SK-N-MC (cell line): ENCODE measurements around the gene PRDM10.

Experiments used
- DNase-seq: peaks from one replicate; pipeline ENCODE4 v3.0.0-alpha.2; 2011; ENCODE audit warnings: low read depth, low spot score
- H3K27ac ChIP-seq: fragments of 200-600 bp; sonication (generic); 2 replicates; pipeline ENCODE4 v1.5.1; 2016; ENCODE audit warnings: mixed run types
- H3K36me3 ChIP-seq: fragments of 200-600 bp; sonication (generic); 2 replicates; pipeline ENCODE4 v1.6.1; 2017; ENCODE audit warnings: antibody characterized with exemption, low read length, mixed read lengths; ENCODE audit not compliant: insufficient read depth
- H3K4me3 ChIP-seq: fragments of 200-600 bp; sonication (generic); 2 replicates; pipeline ENCODE4 v1.5.1; 2016
- H3K9ac ChIP-seq: fragments of 200-600 bp; sonication (generic); 2 replicates; pipeline ENCODE4 v1.8.0; 2017; ENCODE audit warnings: mixed run types, mixed read lengths; ENCODE audit not compliant: insufficient read length
- H3K9me3 ChIP-seq: fragments of 200-600 bp; sonication (generic); 2 replicates; pipeline ENCODE4 v1.6.1; 2017; ENCODE audit warnings: low read depth, mild to moderate bottlenecking, antibody characterized with exemption, low read length, moderate library complexity, mixed read lengths
- EZH2 ChIP-seq: fragments of 200-600 bp; sonication (generic); IDR thresholded peaks from one replicate; pipeline ENCODE4 v1.6.1; 2017; ENCODE audit warnings: antibody characterized with exemption
- FOXP2 ChIP-seq: optimal IDR thresholded peaks from 2 replicates; pipeline ENCODE3; 2011; ENCODE audit warnings: mild to moderate bottlenecking, moderate library complexity; ENCODE audit not compliant: insufficient read depth; ENCODE audit errors: extremely low read length, control extremely low read depth
- POLR2AphosphoS5 ChIP-seq: IDR thresholded peaks from 2 replicates; pipeline ENCODE4 v1.6.1; 2012; ENCODE audit warnings: mild to moderate bottlenecking, low read depth, low read length, borderline replicate concordance

The PRDM10 gene

GRCh38 chr11:130037058-130037457 is 34.4 kb upstream of the PRDM10 start:
- Histone ChIP-seq H3K36me3 (no peaks in the 10 kb centered on the region), H3K4me3 (no peak overlapping the region), H3K27ac (no peak overlapping the region), H3K9ac (no peak overlapping the region), H3K9me3 (no peaks in the 10 kb centered on the region)
- TF ChIP-seq FOXP2 (no peak), POLR2AphosphoS5 (no peak), EZH2 (no peak)
- DNase-seq = no peak

GRCh38 chr11:130034236-130034635 is 31.6 kb upstream of the PRDM10 start:
- Histone ChIP-seq H3K4me3 (no peak overlapping the region), H3K9me3 (no peaks in the 10 kb centered on the region)

GRCh38 chr11:130032931-130033330 is 30.3 kb upstream of the PRDM10 start:
- TF ChIP-seq POLR2AphosphoS5 = no peak
- TF ChIP-seq EZH2 = no peak
- TF ChIP-seq FOXP2 = no peak
- Histone ChIP-seq H3K9me3 (no peaks in the 10 kb centered on the region), H3K4me3 (no peak overlapping the region), H3K9ac (no peak overlapping the region), H3K36me3 (no peaks in the 10 kb centered on the region), H3K27ac (no peak overlapping the region)
- no peak for DNase-seq

More at GRCh38 chr11:130034236-130034635, 31.6 kb upstream of the PRDM10 start:
- Histone ChIP-seq H3K36me3 (no peaks in the 10 kb centered on the region), H3K27ac (no peak overlapping the region), H3K9ac (no peak overlapping the region)
- TF ChIP-seq EZH2 (no peak), FOXP2 (no peak), POLR2AphosphoS5 (no peak)
- DNase-seq = no peak

GRCh38 chr11:130031945-130032344 is 29.3 kb upstream of the PRDM10 start:
- no peak for DNase-seq
- Histone ChIP-seq H3K9me3 (no peaks in the 10 kb centered on the region), H3K4me3 (no peak overlapping the region), H3K36me3 (no peaks in the 10 kb centered on the region), H3K27ac (no peak overlapping the region), H3K9ac (no peak overlapping the region)
- TF ChIP-seq POLR2AphosphoS5 (no peak), FOXP2 (no peak), EZH2 (no peak)

GRCh38 chr11:130031056-130031455 is 28.4 kb upstream of the PRDM10 start:
- H3K4me3 ChIP-seq = no peak overlapping the region
- H3K27ac ChIP-seq = no peak overlapping the region
- no peak overlapping the region for H3K9ac ChIP-seq
- no peaks in the 10 kb centered on the region for H3K9me3 ChIP-seq
- TF ChIP-seq POLR2AphosphoS5 = no peak
- no peak for TF ChIP-seq FOXP2
- no peak for DNase-seq
- H3K36me3 ChIP-seq = no peaks in the 10 kb centered on the region

- DNase-seq = no peak
- TF ChIP-seq FOXP2 (no peak), EZH2 (no peak), POLR2AphosphoS5 (no peak)
- Histone ChIP-seq H3K36me3 (no peaks in the 10 kb centered on the region), H3K9me3 (no peaks in the 10 kb centered on the region), H3K4me3 (no peak overlapping the region), H3K9ac (no peak overlapping the region), H3K27ac (no peak overlapping the region)
These were observed 26.5 kb upstream of the PRDM10 start for GRCh38 chr11:130029137-130029536.

GRCh38 chr11:130025371-130025770 is 22.7 kb upstream of the PRDM10 start:
- TF ChIP-seq FOXP2 (no peak), EZH2 (no peak), POLR2AphosphoS5 (no peak)
- Histone ChIP-seq H3K9ac (no peak overlapping the region), H3K27ac (no peak overlapping the region)

GRCh38 chr11:130024361-130024760 is 21.7 kb upstream of the PRDM10 start:
- no peaks in the 10 kb centered on the region for H3K9me3 ChIP-seq
- TF ChIP-seq EZH2 = no peak
- TF ChIP-seq POLR2AphosphoS5 = no peak
- TF ChIP-seq FOXP2 = no peak
- H3K27ac ChIP-seq = no peak overlapping the region
- no peak overlapping the region for H3K9ac ChIP-seq
- H3K36me3 ChIP-seq = no peaks in the 10 kb centered on the region
- no peak for DNase-seq
- H3K4me3 ChIP-seq = no peak overlapping the region

More at GRCh38 chr11:130025371-130025770, 22.7 kb upstream of the PRDM10 start:
- Histone ChIP-seq H3K9me3 (no peaks in the 10 kb centered on the region), H3K36me3 (no peaks in the 10 kb centered on the region), H3K4me3 (no peak overlapping the region)
- DNase-seq = no peak

GRCh38 chr11:130023204-130023603 is 20.6 kb upstream of the PRDM10 start:
- no peaks in the 10 kb centered on the region for H3K9me3 ChIP-seq
- no peak overlapping the region for H3K27ac ChIP-seq
- no peak overlapping the region for H3K9ac ChIP-seq
- no peak for DNase-seq
- no peak for TF ChIP-seq POLR2AphosphoS5
- no peak for TF ChIP-seq EZH2
- no peak for TF ChIP-seq FOXP2
- no peak overlapping the region for H3K4me3 ChIP-seq
- no peaks in the 10 kb centered on the region for H3K36me3 ChIP-seq
